DMS114 treated with DMSO at 0.1 percent for 48 hours (cell line): Measurements from ENCODE around the gene PTPRK.

Source experiments
- DNase-seq: peaks from one replicate; lab custom pipeline; 2025; ENCODE audit not compliant: unreplicated experiment; lab: John Stamatoyannopoulos, UW

Gene PTPRK

DNA sequence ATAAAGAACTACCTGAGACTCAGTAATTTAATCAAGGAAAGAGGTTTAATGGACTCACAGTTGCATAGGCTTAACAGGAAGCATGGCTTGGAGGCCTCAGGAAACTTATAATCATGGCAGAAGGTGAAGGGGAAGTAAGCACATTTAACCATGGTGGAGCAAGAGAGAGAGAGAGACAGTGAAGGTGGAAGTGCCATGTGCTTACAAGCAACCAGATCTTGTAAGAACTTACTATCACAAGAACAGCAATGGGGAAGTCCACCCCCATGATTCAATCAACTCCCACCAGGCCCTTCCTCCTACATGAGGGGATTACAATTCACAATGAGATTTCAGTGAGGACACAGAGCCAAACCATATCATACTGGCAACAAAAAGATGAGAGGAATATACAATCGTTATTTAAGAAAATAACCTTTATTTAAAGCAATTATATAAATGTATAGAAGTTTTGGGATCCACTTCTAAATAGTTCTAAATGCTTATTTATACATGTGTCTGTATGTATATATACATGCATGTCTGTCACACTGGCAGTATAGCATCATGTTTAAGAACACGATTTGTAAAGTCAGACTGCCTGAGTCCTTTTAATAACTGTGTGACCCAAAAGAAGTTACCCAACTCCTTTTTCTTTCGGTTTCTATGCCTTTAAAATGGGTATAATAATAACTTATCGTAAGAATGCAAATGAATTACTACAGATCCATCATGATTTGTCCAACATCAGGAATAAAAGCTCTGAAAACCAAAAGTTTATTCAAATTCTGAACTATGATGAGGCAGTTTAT is 363.9 kb downstream of the PTPRK start:
- DNase-seq = no peak

DNA sequence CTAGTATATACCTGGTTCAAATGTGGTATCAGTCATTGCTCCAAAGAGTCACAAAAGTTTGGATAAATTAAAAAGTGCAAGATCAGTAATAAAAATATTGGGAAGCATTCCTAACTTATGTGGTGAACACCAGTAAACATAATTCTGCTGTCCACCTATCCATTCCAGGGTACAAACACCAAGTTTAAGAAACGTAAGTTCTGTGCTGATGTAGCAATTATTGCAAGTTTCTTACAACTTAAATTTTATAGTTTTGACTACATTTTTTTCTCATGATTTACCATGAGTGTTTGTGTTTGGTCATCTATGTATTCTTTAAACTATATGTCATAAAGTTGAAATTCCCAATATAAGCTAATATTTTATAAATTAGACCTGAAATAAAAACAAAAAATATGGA is 364.6 kb downstream of the PTPRK start:
- no peak for DNase-seq

DNA sequence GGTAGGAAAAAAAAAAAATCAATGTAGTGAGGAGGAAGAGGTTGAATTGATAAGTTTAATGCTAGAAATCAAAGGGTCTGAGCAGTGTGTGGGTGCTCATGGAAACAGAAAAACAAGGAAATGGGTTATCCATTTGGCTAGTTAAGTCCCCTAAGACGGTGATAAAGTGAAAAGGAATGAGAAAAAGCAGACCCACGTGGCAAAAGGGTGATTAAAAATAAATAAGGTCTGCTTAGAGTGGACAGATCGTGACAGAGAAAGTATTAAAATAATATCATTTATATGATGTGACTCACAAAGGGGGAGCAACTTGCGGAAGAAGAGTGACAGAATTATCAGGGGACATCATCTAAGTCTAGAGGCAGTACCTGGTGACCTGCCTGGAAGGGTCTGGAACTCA is 367.8 kb downstream of the PTPRK start:
- DNase-seq = no peak

DNA sequence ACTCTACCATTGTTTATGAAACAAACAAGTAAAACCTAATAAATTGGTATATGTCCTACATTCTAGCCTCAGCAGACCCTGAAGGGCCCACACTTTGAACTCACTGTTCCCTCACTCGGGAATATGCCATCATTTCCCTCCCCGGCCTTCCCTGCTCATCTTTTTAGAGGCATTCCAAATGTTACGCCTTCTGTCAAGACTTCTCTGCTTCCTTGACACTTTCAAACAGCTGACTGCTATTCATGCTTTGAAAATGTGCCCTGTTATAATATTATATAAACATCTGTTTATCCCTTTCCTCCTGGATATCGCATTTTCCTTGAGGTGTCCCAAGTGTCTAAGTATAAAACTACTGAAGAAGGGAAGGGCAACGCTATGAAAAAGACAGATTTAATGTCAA is 370.0 kb downstream of the PTPRK start:
- DNase-seq = no peak

DNA sequence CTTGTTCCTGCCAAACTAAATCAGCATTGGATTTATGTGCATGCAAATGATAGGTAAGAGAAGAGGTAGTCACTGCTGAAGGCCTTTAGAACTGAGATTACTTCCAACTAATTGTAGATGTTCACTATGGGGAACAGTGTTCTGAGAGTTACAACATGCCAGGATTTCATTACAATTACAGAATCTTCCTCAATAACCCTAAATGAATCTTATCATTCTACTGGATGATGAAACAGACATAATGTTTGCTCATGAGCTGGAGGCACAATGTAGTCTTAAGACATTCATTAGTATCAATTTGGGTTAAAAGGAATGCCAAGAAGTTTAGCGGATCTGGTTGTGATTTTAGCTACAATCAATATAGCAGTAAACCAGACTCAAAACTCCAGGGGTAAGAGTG is 370.6 kb downstream of the PTPRK start:
- no peak for DNase-seq

DNA sequence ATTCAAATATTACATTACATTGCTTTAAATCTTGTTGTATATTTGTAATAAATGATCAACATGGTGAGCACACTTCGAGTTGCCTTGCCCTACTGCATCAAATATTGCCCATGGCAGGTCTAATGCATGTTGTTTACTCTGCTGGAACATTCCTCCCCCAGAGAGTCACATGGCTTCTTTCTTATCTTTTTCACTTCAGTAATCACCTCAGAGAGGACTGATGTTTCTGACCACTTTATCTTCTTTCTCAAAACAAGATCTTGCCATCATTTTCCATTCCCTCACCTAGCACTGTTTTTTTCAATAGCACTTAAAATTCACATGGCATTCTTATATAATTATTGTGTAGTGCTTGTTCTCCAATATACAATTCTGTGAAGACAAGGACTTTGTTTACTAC is 376.1 kb downstream of the PTPRK start:
- DNase-seq = no peak

DNA sequence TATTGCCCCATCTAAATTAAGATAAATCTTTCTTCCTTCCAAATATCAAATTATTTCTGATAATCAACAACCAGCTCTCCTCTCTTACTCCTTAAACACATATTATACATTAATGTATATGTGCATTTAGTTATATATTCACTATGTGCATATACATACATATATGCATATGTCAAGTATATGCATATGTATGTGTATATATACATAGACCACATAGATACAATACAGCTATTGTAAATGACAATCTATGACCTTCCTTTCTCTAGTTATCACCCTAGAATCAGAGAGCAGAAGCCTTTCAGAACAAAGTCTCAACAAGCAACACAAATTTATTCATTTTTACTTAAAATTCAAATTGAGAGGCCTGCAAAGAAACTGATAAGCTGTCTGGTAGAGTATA is 378.5 kb downstream of the PTPRK start:
- no peak for DNase-seq

DNA sequence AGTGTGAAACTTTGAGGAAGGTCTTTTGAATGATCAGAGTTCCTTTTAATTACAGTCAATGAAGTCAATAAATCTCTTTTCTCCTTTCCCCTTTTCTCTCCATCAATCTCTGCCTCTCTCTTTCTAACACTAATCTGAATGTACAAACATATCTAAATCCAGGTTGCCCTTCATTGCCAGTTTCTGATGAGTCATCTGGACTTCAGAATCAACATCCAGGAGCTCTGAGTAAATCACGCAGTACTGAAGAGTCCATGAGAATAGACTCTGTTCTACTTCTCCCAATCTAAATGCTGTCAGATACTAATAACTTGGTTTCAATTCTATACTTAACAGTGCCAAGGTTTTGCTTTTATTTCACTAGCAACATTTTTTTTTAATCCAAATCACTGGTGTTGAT is 380.9 kb downstream of the PTPRK start:
- DNase-seq = no peak

DNA sequence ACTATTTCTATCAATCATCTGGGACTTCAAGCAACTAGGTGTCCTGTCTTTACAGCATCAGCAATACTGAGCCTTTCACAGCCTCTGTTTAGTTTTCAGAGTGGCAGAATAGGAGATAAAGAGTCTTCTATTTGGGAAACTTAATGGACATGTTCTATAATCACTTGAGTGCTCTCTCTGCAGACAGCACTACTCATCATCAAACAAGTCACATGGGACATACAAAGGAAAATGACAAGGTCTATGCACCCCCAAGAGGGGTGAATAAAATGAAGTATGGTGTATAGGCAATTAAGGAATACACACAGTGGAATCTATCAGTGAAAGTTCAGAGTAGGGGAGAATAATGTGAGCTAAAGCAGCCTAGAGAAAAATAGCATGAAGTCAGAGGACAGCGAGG is 381.7 kb downstream of the PTPRK start:
- DNase-seq = no peak

DNA sequence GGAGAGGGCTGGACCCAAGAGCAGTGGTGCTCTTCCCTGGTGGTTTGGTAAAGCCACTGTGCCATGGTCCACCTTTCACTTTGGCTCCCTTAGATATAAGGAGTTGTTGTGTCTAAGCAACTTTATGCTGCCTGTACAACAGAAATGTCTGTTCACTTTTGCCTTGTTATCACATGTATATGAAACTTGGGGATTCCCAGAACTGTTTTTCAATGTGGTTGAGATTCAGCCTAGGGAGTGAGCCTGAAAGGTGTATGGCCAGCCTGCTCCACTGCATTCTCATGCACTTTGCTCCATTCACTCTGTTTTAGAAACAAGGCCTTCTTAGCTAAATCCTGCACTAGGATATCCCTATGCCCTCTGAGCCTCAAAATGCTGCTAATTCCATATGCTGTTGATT is 385.1 kb downstream of the PTPRK start:
- no peak for DNase-seq

DNA sequence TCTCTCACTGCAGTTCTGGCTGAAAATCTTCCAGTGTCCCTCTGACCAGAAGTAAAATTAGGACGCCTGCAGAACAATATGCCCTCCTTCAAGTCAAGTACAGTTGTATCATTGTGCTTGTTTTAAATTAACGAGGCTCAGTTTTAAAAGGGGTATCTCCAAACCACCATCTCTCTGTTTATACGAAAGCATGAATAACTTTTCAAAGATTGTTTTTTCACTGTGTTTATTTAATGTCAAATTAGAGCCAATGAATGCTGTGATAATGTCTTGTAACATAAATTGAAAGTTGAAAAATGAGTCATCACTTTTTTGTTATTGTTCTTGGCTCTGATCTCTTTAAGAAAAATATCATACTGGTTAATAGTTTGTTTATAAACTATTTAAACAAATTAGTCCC is 388.8 kb downstream of the PTPRK start:
- no peak for DNase-seq

DNA sequence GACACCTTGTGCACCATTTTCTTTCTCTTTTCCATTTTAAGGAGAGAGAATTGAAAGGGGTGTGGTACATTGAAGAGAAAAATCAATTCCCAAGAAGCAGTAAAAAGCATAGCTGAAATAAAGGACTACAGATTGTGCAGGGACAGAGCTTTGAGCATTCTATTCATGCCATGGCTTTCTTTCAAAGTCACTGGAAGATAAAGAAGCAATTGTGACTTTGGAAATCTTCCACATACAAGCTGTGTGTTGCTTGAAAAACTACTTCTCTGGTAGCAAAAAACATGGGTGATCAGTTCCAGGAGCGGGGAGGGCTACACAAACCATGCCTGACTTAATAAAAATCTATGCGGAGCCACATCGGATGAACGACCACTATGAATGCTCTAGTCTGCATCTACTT is 389.4 kb downstream of the PTPRK start:
- DNase-seq = no peak

DNA sequence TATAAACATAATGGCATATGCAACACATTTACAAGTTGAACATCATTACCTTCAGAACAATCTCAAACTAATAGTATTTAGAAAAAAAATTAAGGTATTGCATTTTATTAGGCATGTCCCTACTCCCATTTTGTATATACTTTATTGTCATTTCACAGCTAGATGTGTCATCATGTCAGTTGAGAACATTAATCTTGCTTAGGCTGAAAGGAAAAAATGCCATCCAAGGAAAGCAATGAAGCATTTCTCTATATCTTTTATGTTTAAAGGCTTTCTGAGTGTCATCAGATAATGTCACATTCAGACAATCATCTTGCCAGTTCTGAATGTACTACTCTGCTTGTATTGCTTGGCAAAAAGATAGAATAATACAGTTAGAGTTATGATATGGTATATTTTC is 390.7 kb downstream of the PTPRK start:
- no peak for DNase-seq

DNA sequence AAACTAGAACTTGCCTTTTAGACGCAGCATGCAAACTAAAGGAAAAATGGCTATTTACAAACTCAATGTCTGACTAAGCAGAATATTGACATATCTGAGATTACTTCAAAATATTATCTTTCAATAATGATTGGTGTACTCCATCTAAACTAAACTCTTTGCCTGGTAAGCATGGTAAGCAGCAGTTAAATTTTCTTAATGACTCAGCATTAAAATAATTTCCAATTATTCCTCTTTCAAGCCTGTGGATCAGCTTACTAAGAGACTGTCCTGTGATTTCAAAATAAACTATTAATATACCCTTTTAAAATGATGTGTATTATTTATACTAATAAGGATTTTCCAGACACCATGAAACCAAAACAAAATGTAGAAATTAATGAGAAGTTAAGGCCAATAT is 392.7 kb downstream of the PTPRK start:
- no peak for DNase-seq

DNA sequence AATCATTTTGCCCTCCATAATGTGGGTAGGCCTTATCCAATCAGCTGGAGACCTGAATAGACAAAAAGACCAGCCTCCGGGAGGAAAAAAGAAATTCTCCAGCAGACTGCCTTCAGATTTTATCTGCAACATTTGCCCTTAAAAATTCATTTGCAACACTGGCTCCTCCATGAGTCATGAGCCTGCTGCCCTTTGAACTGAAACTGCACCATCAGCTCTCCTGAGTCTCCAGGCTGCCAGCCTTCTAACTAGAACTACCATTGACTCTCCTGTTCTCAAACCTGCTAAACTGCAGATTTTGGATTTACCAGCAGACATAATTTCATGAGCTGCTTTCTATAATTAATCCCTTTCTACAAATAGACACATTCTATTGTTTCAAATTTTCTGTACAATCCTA is 395.7 kb downstream of the PTPRK start:
- DNase-seq = no peak

DNA sequence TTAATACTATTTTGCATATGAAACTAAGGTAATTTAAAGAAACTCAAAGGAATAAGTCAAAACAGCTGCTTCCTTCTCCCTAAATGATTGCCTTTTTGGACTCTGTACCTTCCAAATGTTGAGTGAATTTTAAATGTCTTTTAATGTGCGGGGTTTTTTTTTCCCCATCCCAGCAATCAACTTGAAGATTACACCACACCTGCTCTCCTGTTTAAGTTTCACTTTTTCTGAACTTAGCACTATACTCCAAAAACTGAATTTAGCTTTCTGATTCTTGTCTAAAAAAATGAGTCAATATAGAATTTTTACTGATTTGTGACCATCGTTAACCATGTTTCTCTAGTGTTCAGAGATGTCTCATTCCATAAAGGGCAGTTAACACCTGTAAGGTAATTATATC is 398.8 kb downstream of the PTPRK start:
- no peak for DNase-seq

DNA sequence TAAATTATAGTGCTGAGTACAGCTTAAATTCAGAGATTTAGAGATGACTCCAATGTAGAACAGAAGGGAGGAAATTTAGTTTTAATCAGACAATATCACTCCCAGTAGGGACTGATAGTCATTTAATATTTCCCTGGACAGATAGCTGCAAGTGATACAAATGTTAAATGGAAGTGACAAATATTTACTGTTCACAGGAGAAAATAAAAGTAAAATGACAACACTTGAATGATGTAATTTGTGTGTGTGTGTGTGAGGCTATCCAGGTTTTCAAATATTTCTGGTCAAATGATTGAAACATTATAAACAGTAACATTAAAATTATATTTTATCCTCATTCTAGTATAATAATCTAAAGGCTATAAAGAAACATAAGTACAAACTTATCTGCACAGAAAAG is 399.2 kb downstream of the PTPRK start:
- DNase-seq = no peak

DNA sequence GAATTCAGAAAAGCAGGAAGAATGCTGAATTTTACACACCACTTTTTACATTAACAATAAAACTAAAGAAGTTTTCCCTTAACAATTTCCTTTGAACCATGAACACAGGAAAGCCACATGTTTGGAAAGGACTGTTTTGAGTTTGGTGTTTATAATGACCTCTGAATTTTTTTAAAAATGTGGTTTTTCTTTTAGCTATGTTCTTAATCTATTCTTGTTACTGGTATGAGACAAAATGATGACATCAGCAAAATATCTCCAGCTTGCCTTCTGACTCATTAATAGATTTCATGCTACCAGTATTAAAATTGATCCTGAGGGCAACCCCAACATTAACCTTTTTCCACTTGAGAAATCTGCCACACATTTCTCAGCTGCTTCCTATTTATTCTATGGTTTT is 402.0 kb downstream of the PTPRK start:
- no peak for DNase-seq

DNA sequence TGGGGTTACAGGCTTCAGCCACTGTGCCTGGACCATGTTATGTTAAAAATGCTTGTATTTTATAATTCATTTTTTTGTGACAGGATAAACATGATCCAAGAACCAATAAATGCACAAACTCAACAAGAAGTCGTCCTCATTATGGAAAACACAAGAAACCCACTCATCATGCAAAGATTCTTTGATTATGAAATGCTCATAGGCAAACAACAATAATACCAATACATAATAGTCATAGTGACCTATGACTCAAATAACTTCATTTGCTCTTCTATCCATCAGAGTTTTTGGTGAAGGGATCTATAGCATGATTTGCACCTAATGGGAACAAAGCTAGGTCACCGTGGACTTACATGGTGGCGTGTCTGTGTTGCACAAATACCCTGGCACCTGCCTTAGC is 402.5 kb downstream of the PTPRK start:
- DNase-seq = no peak

DNA sequence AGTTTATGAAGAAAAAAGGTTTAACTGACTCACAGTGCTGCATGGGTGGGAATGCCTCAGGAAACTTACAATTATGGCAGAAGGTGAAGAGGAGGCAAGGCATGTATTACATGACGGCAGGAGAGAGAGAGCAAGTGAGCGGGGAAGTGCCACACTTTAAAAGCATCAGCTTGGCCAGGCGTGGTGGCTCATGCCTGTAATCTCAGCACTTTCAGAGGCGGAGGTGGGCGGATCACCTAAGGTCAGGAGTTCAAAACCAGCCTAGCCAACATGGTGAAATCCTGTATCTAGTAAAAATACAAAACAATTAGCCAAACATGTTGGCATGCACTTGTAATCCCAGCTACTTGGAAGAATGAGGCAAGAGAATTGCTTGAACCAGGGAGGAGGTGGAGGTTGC is 406.2 kb downstream of the PTPRK start:
- no peak for DNase-seq

DNA sequence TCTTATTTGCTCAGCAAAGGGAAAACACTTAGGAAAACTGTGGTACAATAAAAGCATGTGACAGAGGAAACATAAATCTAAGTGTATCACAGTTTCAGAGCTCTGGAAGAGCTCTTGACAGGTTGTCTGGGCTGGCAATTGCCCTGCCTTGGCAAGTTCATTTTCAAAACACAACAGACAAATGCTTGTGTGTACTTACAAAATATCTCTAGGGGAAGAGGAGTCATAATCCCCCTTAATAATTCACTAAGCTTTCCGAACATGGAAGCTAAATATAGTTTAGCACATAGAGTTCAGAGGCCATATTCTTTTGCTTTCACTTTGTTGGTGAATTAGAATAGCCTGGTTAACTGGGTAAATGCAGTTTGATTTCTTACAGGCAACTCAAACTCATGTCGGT is 407.9 kb downstream of the PTPRK start:
- DNase-seq = no peak

DNA sequence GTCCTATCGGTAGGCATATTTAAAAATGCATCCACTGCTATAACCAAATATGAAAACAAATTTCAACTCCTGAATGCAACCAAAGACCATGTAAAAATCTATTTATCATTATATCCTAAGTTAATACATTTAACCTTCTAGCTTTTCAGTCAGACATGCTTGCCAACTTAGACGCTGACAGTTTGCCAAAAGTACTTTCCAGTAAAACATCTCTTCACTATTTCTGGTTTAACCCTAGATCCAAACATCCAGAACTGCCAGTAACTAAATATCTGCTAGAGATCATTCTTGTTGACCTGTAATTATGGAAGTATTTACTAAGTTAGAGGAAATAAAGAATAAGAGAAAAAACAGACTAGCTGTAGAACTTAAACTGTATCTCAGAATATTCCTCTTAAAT is 409.3 kb downstream of the PTPRK start:
- DNase-seq = no peak

DNA sequence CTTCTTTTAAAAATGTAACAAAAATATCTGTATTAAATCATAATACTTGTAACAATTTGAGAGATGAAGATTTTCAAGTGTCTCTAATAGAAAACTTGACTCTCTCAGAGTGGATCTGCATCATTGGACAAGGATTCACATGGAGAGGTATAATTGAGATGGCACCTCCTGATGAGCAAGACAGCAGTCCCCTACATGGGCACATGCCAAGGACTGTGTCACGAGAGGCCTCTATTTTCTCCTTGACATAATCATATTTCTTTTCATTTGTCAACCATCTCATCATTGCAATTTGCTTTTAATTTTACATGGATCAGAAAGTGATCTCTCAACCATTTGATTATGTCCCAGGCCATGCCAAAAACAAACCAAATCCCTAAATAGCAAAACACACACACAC is 412.7 kb downstream of the PTPRK start:
- no peak for DNase-seq
